ENCODE results near the gene FHOD3. TPM values are rescaled to one million over a fixed set of nuclear protein-coding genes. Genes with fewer than 3 reads are reported as not detected.

FHOD3 gene
- total and polyA plus RNA-seq, 2 of the 8 experiments (the other 6 are each of a cell fraction or from before 2014, with no cell fraction given): 9.7 to 10.5 TPM

DNA sequence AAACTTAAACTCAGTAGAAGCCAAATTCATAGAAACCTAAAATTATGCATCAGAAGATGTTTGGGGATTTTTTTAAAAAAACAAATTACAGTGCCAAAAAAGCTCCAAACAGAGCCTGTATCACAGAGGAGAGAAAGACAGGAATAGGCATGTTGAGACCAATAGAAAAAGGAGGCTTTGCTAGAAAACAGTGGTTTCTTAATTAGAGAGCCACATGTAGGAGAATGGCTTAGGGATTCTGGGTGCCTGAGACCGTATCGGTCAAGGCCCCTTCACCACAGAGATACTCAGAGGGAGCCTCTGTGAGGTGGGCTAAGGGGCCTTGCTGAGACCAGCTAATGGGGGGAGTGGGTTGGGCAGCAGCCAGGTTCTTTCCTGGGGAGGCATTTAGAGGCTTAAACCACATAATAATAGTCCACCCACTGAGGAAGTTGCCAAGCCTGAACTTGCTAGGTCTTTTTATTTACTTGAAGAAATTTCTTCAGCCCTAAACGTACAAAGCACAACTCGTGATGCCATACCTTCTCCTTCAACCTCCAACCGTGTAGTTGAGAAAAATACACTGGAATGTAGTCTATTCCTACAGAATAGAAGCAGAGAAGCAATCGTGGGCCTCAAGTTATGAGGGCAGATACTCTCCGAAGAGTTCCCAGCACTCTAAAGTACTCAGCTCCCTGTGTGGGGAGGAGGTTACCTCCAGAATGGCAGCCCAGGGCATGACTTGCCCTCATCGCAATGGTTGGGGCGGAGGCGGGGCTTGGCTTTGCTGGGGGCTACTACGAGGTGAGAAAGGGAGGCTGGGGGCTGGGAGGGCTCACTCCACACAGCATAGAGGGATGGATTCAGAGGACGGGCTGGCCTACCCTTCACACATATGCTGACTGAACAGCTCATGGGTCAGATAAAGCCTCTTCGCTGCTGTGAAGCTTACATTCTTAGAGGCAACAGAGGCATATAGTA is 293.4 kb downstream of the FHOD3 start (continued):
- no peak for TF ChIP-seq ZNF274 (IDR thresholded peaks at IDR 0.05; ENCODE audit: borderline replicate concordance, extremely low read depth, low read length)
